Measurements from ENCODE around the gene AP1M1. TPM values are rescaled to one million over a fixed set of nuclear protein-coding genes. Genes with fewer than 3 reads are reported as not detected.

AP1M1 gene
- total RNA-seq, 1 experiment from 2014 or later = 30.3 TPM

GRCh38 chr19:16148443-16149229 is 49.1 kb upstream of the AP1M1 start:
- Histone ChIP-seq H3K18ac (ENCODE audit: insufficient read length, low read depth, low read length) (no peak overlapping the region), H3K56ac (ENCODE audit: insufficient read length, low read depth, low read length) (no peak overlapping the region), H2AFZ (ENCODE audit: low read length) (no peak overlapping the region), H3T11ph (ENCODE audit: low read length) (no peak overlapping the region), H2BK5ac (ENCODE audit: insufficient read length, low read length) (no peak overlapping the region), H4K8ac (replicated peaks; ENCODE audit: insufficient read length, low read depth, low read length) (no peak overlapping the region), H2BK15ac (ENCODE audit: low read depth, low read length) (no peak overlapping the region), H2AK5ac (ENCODE audit: insufficient read length, low read length) (no peak overlapping the region), H3K23me2 (ENCODE audit: insufficient read length, low read depth, low read length, poor library complexity, severe bottlenecking) (no peaks in the 10 kb centered on the region), H2BK12ac (ENCODE audit: insufficient read length, low read depth, low read length) (no peak overlapping the region), H4K5ac (ENCODE audit: insufficient read length, low read depth, low read length) (no peak overlapping the region), H2BK20ac (ENCODE audit: low read depth, low read length, poor library complexity, severe bottlenecking) (no peak overlapping the region), H3K79me2 (ENCODE audit: insufficient read depth, low read length) (no peaks in the 10 kb centered on the region), H3K27ac (ENCODE audit: insufficient read length, low read depth, low read length) (no peak overlapping the region), H3K4me2 (ENCODE audit: insufficient read depth, insufficient read length, low read length) (no peak overlapping the region), H4K20me1 (ENCODE audit: control insufficient read depth, insufficient read depth, insufficient read length) (no peaks in the 10 kb centered on the region), H3K9me3 (ENCODE audit: control insufficient read depth, low read depth, low read length) (no peaks in the 10 kb centered on the region), H3K79me1 (ENCODE audit: insufficient read depth, low read depth, low read length, poor library complexity, severe bottlenecking) (no peaks in the 10 kb centered on the region), H3K9ac (ENCODE audit: extremely low read depth, insufficient read length, low read length) (no peak overlapping the region), H3K4ac (ENCODE audit: low read depth, low read length) (no peak overlapping the region), H3K23ac (ENCODE audit: insufficient read length, low read depth, low read length) (no peak overlapping the region), H2BK120ac (ENCODE audit: low read depth, low read length, poor library complexity, severe bottlenecking) (no peak overlapping the region), H3K4me1 (ENCODE audit: insufficient read depth, low read length) (no peaks in the 10 kb centered on the region), H3K14ac (ENCODE audit: insufficient read depth, low read length) (no peak overlapping the region), H3K27me3 (ENCODE audit: insufficient read depth, low read length) (no peaks in the 10 kb centered on the region), H4K91ac (ENCODE audit: insufficient read length, low read depth, low read length) (no peak overlapping the region)
- Mint-ChIP-seq H3K27me3 (ENCODE audit: low read depth) (peaks cover 2% of the 10 kb centered on the region), H3K9me3 (no peaks in the 10 kb centered on the region), H3K27ac (peak overlapping the region in 1 of 3 experiments; percentile 75; a peak in 2 of 7 replicates), H3K36me3 (ENCODE audit: insufficient read depth in 1 of 3, low read depth in 3 of 3) (peaks cover 0 to 2% (median 0%) of the 10 kb centered on the region in 3 experiments; a peak in 1 of 7 replicates), H3K4me3 (no peak overlapping the region), H3K4me1 (peaks cover 6% of the 10 kb centered on the region in 2 experiments)
- DNase-seq = no peak
- WGBS (ENCODE audit: extremely low coverage, insufficient read length, low lambda C conversion rate) = no CpG with 5 or more reads among the region's 8 CpGs
- TF ChIP-seq CTCF (conservative IDR thresholded peaks at IDR 0.05) = no peak

Data from H9 (cell line).